Testis (tissue), 2 donors: ENCODE results near the gene ADARB1.

Source experiments
- POLR2A ChIP-seq: fragments of 450-650 bp; IDR thresholded peaks from one replicate; pipeline ENCODE4 v1.6.1; 2017; ENCODE audit warnings: antibody characterized with exemption, mild to moderate bottlenecking, moderate library complexity
- TF ChIP-seq, protein P1 (sequence below), 3 experiments: fragments of 450-650 bp in 2 of 3; fragments of 200-600 bp in 1 of 3; sonication (generic) in 1 of 3; IDR thresholded peaks; one replicate each; pipeline ENCODE4 v1.5.1; 2016 to 2019; ENCODE audit warnings: antibody characterized with exemption in 3 of 3, mild to moderate bottlenecking in 2 of 3, moderate library complexity in 1 of 3

DNA sequence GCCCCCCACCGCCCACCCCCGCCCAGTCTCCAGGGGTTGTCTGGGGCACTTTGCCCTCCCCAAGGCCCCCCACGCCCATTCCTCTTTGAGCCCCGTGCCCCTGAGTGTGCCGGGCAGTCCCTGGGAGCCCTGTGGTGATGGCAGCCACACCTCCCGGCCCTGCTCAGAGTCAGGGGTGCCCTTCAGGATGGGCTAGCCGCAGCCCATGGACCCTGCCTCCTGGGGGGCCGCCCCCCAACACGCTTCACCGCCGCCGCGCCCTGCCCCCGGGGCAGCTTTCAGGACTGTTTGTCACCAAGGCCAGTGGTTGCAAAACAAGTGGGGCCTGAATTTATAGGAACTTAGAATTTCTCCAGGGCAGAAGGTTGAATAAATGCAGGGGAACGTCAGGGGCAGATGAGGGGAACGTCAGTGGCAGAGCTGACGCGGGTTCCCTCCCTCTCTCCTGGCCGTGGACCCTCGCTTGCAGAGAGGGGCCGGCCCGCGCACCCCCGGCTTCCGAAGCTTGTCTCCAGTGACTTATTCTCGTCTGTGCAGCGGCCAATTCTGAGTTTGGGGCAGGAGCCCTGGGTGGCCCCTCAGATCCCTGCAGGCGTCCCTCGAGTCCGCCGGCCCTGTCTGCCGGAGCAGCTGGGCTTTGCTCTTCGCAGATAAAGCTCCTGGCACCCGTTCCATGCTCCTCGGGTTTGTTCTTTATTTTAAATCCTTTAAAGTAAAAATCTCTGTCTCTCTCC is 41.2 kb upstream of the ADARB1 start:
- TF ChIP-seq, protein P1, sequence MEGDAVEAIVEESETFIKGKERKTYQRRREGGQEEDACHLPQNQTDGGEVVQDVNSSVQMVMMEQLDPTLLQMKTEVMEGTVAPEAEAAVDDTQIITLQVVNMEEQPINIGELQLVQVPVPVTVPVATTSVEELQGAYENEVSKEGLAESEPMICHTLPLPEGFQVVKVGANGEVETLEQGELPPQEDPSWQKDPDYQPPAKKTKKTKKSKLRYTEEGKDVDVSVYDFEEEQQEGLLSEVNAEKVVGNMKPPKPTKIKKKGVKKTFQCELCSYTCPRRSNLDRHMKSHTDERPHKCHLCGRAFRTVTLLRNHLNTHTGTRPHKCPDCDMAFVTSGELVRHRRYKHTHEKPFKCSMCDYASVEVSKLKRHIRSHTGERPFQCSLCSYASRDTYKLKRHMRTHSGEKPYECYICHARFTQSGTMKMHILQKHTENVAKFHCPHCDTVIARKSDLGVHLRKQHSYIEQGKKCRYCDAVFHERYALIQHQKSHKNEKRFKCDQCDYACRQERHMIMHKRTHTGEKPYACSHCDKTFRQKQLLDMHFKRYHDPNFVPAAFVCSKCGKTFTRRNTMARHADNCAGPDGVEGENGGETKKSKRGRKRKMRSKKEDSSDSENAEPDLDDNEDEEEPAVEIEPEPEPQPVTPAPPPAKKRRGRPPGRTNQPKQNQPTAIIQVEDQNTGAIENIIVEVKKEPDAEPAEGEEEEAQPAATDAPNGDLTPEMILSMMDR (IDR thresholded peaks at IDR 0.05): no peak
- no peak for TF ChIP-seq POLR2A
